Measurements from ENCODE around the gene DHRS3.
"Not testable (repeated sequence)": the region's sequence is repeated elsewhere in the genome, so short reads cannot be mapped to it uniquely, and the experiment has no call there.

Gene DHRS3

GRCh38 chr1:12540580-12541273, 77.3 kb downstream of the DHRS3 start:
- no peak for DNase-seq

GRCh38 chr1:12539705-12540579, 78.1 kb downstream of the DHRS3 start:
- DNase-seq = peak in 9 of 51 donors; percentile 17 to 39 (median 30)

- no peak for DNase-seq
Measured at GRCh38 chr1:12539320-12539704, 78.7 kb downstream of the DHRS3 start.

GRCh38 chr1:12538536-12538935, 79.5 kb downstream of the DHRS3 start:
- not testable (repeated sequence) for DNase-seq

- no peak for DNase-seq
Measured at GRCh38 chr1:12537906-12538461, 80.0 kb downstream of the DHRS3 start.

GRCh38 chr1:12537294-12537693, 80.7 kb downstream of the DHRS3 start:
- DNase-seq = no peak

- DNase-seq = no peak
Measured at GRCh38 chr1:12536023-12536639, 81.9 kb downstream of the DHRS3 start.

- no peak for DNase-seq
Measured at GRCh38 chr1:12532405-12533315, 85.3 kb downstream of the DHRS3 start.

GRCh38 chr1:12531179-12531499, 86.9 kb downstream of the DHRS3 start:
- DNase-seq = no peak

- no peak for DNase-seq
Measured at GRCh38 chr1:12530462-12531178, 87.4 kb downstream of the DHRS3 start.

- DNase-seq = no peak
Measured at GRCh38 chr1:12529640-12530174, 88.3 kb downstream of the DHRS3 start.

GRCh38 chr1:12528021-12528852, 89.8 kb downstream of the DHRS3 start:
- DNase-seq = peak in 14 of 51 donors; percentile 15 to 49 (median 30)

GRCh38 chr1:12527564-12527963, 90.4 kb downstream of the DHRS3 start:
- no peak for DNase-seq

GRCh38 chr1:12525311-12526181, 92.5 kb downstream of the DHRS3 start:
- peak in 4 of 51 donors; percentile 20 to 30 (median 24) for DNase-seq

- DNase-seq = no peak
Measured at GRCh38 chr1:12524266-12524665, 93.7 kb downstream of the DHRS3 start.

GRCh38 chr1:12522780-12523179, 95.2 kb downstream of the DHRS3 start:
- DNase-seq = not testable (repeated sequence)

GRCh38 chr1:12521096-12521495, 96.9 kb downstream of the DHRS3 start:
- DNase-seq = no peak
